ENCODE results near the gene SLC29A4. TPM values are rescaled to one million over a fixed set of nuclear protein-coding genes. Genes with fewer than 3 reads are reported as not detected.
"Not testable (repeated sequence)": the region's sequence is repeated elsewhere in the genome, so short reads cannot be mapped to it uniquely, and the experiment has no call there.

Gene SLC29A4
- polyA plus RNA-seq, 1 donor (not counting 4 experiments of a cell fraction or from before 2014, with no cell fraction given), result 0.43 TPM

DNA sequence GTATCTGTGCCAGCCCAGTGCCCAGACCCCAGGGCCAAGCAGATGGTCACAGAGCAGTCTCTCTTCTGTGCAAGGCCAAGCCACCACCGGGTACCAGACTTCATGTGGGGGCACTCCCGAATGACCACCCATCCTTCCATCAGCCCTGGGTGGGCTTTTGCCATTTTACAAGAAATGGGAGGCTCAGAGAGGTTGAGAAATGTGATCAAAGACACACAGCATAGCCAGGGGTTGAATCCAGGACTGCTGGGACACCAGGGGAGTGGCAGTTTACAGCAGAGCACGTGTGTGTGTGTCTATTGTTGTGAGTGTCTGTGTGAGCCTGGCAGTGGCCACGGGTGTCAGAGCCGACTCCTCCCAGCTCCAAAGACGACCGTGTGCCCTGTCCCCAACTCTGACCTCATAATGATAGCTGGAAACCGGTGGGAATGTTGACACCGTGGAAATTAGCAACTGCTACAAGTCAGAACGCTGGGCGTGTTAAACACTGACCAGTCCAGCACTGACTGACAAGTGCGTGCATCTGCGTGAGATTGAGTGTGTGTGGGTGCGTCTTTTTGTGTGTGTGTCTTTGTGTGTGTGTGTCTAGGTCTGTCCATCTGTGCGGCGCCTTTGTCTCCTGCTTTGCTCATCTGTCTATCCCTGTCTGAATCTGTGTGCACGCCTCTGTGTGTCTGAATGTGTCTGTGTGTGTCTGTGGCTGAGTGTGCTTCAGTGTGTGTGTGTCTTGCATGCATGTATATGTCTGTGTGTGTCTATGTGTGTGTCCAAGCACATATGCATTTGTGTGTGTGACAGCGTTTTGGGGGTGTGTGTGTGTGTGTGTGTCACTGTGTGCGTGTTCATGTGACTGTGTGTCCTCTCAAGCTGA is 17.2 kb upstream of the SLC29A4 start:
- FAIRE-seq (no peak), DNase-seq (ENCODE audit: low read depth, low spot score) (no peak)
- Histone ChIP-seq H3K27me3 (ENCODE audit: control insufficient read depth, extremely low read depth, insufficient read depth, low read length) (no peaks in the 10 kb centered on the region), H4K20me1 (ENCODE audit: control insufficient read depth, extremely low read depth, insufficient read depth, low read length) (no peaks in the 10 kb centered on the region), H3K9me3 (ENCODE audit: control insufficient read depth, low read depth, low read length) (no peaks in the 10 kb centered on the region), H3K27ac (ENCODE audit: control insufficient read depth, insufficient read depth, low read length) (no peak overlapping the region), H3K4me3 (ENCODE audit: control insufficient read depth in 2 of 3, extremely low read depth in 1 of 3, insufficient read depth in 2 of 3, low read depth in 1 of 3, low read length in 3 of 3) (no peak overlapping the region), H3K79me2 (ENCODE audit: control insufficient read depth, insufficient read depth, low read length) (no peaks in the 10 kb centered on the region), H2AFZ (ENCODE audit: control insufficient read depth, low read length) (no peak overlapping the region), H3K9me1 (ENCODE audit: control insufficient read depth, extremely low read depth, insufficient read depth, low read length) (no peaks in the 10 kb centered on the region), H3K4me2 (ENCODE audit: control insufficient read depth, extremely low read depth, insufficient read depth, low read depth, low read length) (no peak overlapping the region), H3K9ac (ENCODE audit: control insufficient read depth, extremely low read depth, insufficient read depth, low read length) (no peak overlapping the region), H3K4me1 (ENCODE audit: control insufficient read depth, extremely low read depth, insufficient read depth, low read length) (no peaks in the 10 kb centered on the region), H3K36me3 (ENCODE audit: control insufficient read depth in 2 of 2, extremely low read depth in 1 of 2, insufficient read depth in 2 of 2, low read length in 2 of 2) (no peaks in the 10 kb centered on the region)
- dilution Hi-C loops (cut with MboI; ENCODE audit: extremely low pct_ligation_motif_present, low sequenced_read_pairs), result no loop called here
- no peak for TF ChIP-seq EZH2 (IDR thresholded peaks at IDR 0.05; ENCODE audit: low read length)

- Histone ChIP-seq H3K36me3 (ENCODE audit: control insufficient read depth in 2 of 2, extremely low read depth in 1 of 2, insufficient read depth in 2 of 2, low read length in 2 of 2) (no peaks in the 10 kb centered on the region), H3K4me3 (ENCODE audit: control insufficient read depth in 2 of 3, extremely low read depth in 1 of 3, insufficient read depth in 2 of 3, low read depth in 1 of 3, low read length in 3 of 3) (no peak overlapping the region), H3K9me3 (ENCODE audit: control insufficient read depth, low read depth, low read length) (no peaks in the 10 kb centered on the region), H3K9me1 (ENCODE audit: control insufficient read depth, extremely low read depth, insufficient read depth, low read length) (no peaks in the 10 kb centered on the region), H3K79me2 (ENCODE audit: control insufficient read depth, insufficient read depth, low read length) (no peaks in the 10 kb centered on the region), H3K4me2 (ENCODE audit: control insufficient read depth, extremely low read depth, insufficient read depth, low read depth, low read length) (no peak overlapping the region), H3K9ac (ENCODE audit: control insufficient read depth, extremely low read depth, insufficient read depth, low read length) (no peak overlapping the region), H3K4me1 (ENCODE audit: control insufficient read depth, extremely low read depth, insufficient read depth, low read length) (no peaks in the 10 kb centered on the region), H2AFZ (ENCODE audit: control insufficient read depth, low read length) (no peak overlapping the region), H3K27me3 (ENCODE audit: control insufficient read depth, extremely low read depth, insufficient read depth, low read length) (no peaks in the 10 kb centered on the region), H3K27ac (ENCODE audit: control insufficient read depth, insufficient read depth, low read length) (no peak overlapping the region), H4K20me1 (ENCODE audit: control insufficient read depth, extremely low read depth, insufficient read depth, low read length) (no peaks in the 10 kb centered on the region)
- DNase-seq (ENCODE audit: low read depth, low spot score), result no peak
- dilution Hi-C loops (cut with MboI; ENCODE audit: extremely low pct_ligation_motif_present, low sequenced_read_pairs), result no loop called here
- no peak for TF ChIP-seq EZH2 (IDR thresholded peaks at IDR 0.05; ENCODE audit: low read length)
- TF ChIP-seq, protein P1, sequence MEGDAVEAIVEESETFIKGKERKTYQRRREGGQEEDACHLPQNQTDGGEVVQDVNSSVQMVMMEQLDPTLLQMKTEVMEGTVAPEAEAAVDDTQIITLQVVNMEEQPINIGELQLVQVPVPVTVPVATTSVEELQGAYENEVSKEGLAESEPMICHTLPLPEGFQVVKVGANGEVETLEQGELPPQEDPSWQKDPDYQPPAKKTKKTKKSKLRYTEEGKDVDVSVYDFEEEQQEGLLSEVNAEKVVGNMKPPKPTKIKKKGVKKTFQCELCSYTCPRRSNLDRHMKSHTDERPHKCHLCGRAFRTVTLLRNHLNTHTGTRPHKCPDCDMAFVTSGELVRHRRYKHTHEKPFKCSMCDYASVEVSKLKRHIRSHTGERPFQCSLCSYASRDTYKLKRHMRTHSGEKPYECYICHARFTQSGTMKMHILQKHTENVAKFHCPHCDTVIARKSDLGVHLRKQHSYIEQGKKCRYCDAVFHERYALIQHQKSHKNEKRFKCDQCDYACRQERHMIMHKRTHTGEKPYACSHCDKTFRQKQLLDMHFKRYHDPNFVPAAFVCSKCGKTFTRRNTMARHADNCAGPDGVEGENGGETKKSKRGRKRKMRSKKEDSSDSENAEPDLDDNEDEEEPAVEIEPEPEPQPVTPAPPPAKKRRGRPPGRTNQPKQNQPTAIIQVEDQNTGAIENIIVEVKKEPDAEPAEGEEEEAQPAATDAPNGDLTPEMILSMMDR (optimal IDR thresholded peaks at IDR 0.05 in 1 of 3, IDR thresholded peaks at IDR 0.05 in 1 of 3, conservative IDR thresholded peaks at IDR 0.05 in 1 of 3; ENCODE audit: extremely low read depth in 1 of 3, insufficient read depth in 2 of 3, low read length in 3 of 3), result no peak
- no peak for FAIRE-seq
These were observed 16.3 kb upstream of the SLC29A4 start for GRCh38 chr7:5266191-5267028.

GRCh38 chr7:5267829-5268228 is 14.9 kb upstream of the SLC29A4 start:
- FAIRE-seq; H2AFZ ChIP-seq (ENCODE audit: control insufficient read depth, low read length); H3K27ac ChIP-seq (ENCODE audit: control insufficient read depth, insufficient read depth, low read length); H3K4me3 ChIP-seq (ENCODE audit: control insufficient read depth in 2 of 3, extremely low read depth in 1 of 3, insufficient read depth in 2 of 3, low read depth in 1 of 3, low read length in 3 of 3); H3K9me1 ChIP-seq (ENCODE audit: control insufficient read depth, extremely low read depth, insufficient read depth, low read length); H3K9me3 ChIP-seq (ENCODE audit: control insufficient read depth, low read depth, low read length); H3K27me3 ChIP-seq (ENCODE audit: control insufficient read depth, extremely low read depth, insufficient read depth, low read length); H4K20me1 ChIP-seq (ENCODE audit: control insufficient read depth, extremely low read depth, insufficient read depth, low read length); H3K79me2 ChIP-seq (ENCODE audit: control insufficient read depth, insufficient read depth, low read length); H3K9ac ChIP-seq (ENCODE audit: control insufficient read depth, extremely low read depth, insufficient read depth, low read length); dilution Hi-C loops (cut with MboI; ENCODE audit: extremely low pct_ligation_motif_present, low sequenced_read_pairs); H3K4me2 ChIP-seq (ENCODE audit: control insufficient read depth, extremely low read depth, insufficient read depth, low read depth, low read length); DNase-seq (ENCODE audit: low read depth, low spot score); H3K36me3 ChIP-seq (ENCODE audit: control insufficient read depth in 2 of 2, extremely low read depth in 1 of 2, insufficient read depth in 2 of 2, low read length in 2 of 2); H3K4me1 ChIP-seq (ENCODE audit: control insufficient read depth, extremely low read depth, insufficient read depth, low read length): not testable (repeated sequence)

DNA sequence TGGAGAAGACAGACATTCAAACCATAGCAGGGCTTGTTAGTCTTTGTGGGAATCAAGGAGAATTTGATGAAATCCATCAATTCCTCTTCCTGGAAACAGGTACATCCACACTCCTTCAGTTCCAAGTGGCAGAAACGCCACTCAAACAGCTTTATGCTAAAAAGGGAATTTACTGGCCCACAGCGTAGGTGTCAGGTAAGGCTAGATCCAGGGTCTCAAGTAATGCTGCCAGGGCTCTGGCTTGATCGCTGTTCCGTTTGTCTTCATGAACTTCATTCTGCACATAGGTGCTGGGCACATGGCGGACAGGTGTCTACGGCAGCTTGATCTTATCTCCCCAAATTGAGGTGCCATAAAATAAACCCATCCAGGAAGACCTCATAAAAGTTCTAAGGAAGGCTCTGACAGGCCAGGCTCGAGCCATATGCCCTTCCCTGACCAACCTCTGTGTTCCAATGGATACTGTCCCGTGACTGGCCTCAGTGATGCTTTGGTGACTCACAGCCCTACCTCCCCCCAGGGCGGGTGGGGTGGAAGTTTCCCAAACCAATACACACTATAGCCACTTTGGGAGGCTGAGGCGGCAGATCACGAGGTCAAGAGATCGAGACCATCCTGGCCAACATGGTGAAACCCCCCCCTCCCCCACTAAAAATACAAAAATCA is 12.6 kb upstream of the SLC29A4 start:
- H3K27me3 ChIP-seq (ENCODE audit: control insufficient read depth, extremely low read depth, insufficient read depth, low read length); H3K4me2 ChIP-seq (ENCODE audit: control insufficient read depth, extremely low read depth, insufficient read depth, low read depth, low read length); H3K36me3 ChIP-seq (ENCODE audit: control insufficient read depth in 2 of 2, extremely low read depth in 1 of 2, insufficient read depth in 2 of 2, low read length in 2 of 2); DNase-seq (ENCODE audit: low read depth, low spot score); H3K9me3 ChIP-seq (ENCODE audit: control insufficient read depth, low read depth, low read length); H2AFZ ChIP-seq (ENCODE audit: control insufficient read depth, low read length); dilution Hi-C loops (cut with MboI; ENCODE audit: extremely low pct_ligation_motif_present, low sequenced_read_pairs); FAIRE-seq; H3K9ac ChIP-seq (ENCODE audit: control insufficient read depth, extremely low read depth, insufficient read depth, low read length); H3K79me2 ChIP-seq (ENCODE audit: control insufficient read depth, insufficient read depth, low read length); H3K4me3 ChIP-seq (ENCODE audit: control insufficient read depth in 2 of 3, extremely low read depth in 1 of 3, insufficient read depth in 2 of 3, low read depth in 1 of 3, low read length in 3 of 3); H4K20me1 ChIP-seq (ENCODE audit: control insufficient read depth, extremely low read depth, insufficient read depth, low read length); H3K4me1 ChIP-seq (ENCODE audit: control insufficient read depth, extremely low read depth, insufficient read depth, low read length); H3K9me1 ChIP-seq (ENCODE audit: control insufficient read depth, extremely low read depth, insufficient read depth, low read length); H3K27ac ChIP-seq (ENCODE audit: control insufficient read depth, insufficient read depth, low read length): not testable (repeated sequence)

Data from keratinocyte (primary cell).